ENCODE results near the gene TPM4.
"Not testable (repeated sequence)": the region's sequence is repeated elsewhere in the genome, so short reads cannot be mapped to it uniquely, and the experiment has no call there.

TPM4 gene

GRCh38 chr19:16073481-16073880, 2.8 kb upstream of the TPM4 start:
- no peak for DNase-seq (ENCODE audit: low spot score)

- DNase-seq (ENCODE audit: low spot score), result no peak
Observed at GRCh38 chr19:16073988-16074387, 2.3 kb upstream of the TPM4 start.

GRCh38 chr19:16074488-16075365, 1.6 kb upstream of the TPM4 start:
- DNase-seq (ENCODE audit: low spot score), result no peak

- DNase-seq (ENCODE audit: low spot score), result no peak
Observed at GRCh38 chr19:16075430-16076153, 703 bp upstream of the TPM4 start.

GRCh38 chr19:16076958-16077611, 790 bp downstream of the TPM4 start:
- DNase-seq (ENCODE audit: low spot score), result no peak

GRCh38 chr19:16077984-16078758, 1.9 kb downstream of the TPM4 start:
- DNase-seq (ENCODE audit: low spot score), result no peak

- DNase-seq (ENCODE audit: low spot score), result peak; percentile 76
Observed at GRCh38 chr19:16078759-16079707, 2.7 kb downstream of the TPM4 start.

- no peak for DNase-seq (ENCODE audit: low spot score)
Observed at GRCh38 chr19:16084067-16084685, 7.9 kb downstream of the TPM4 start.

- no peak for DNase-seq (ENCODE audit: low spot score)
Observed at GRCh38 chr19:16085115-16085514, 8.8 kb downstream of the TPM4 start.

GRCh38 chr19:16087404-16087803, 11.1 kb downstream of the TPM4 start:
- DNase-seq (ENCODE audit: low spot score), result not testable (repeated sequence)

GRCh38 chr19:16087940-16088339, 11.6 kb downstream of the TPM4 start:
- DNase-seq (ENCODE audit: low spot score), result no peak

- no peak for DNase-seq (ENCODE audit: low spot score)
Observed at GRCh38 chr19:16088351-16089009, 12.2 kb downstream of the TPM4 start.

GRCh38 chr19:16089010-16089846, 12.9 kb downstream of the TPM4 start:
- DNase-seq (ENCODE audit: low spot score), result no peak

GRCh38 chr19:16091546-16092475, 15.5 kb downstream of the TPM4 start:
- no peak for DNase-seq (ENCODE audit: low spot score)

- no peak for DNase-seq (ENCODE audit: low spot score)
Observed at GRCh38 chr19:16094360-16095070, 18.2 kb downstream of the TPM4 start.

- no peak for DNase-seq (ENCODE audit: low spot score)
Observed at GRCh38 chr19:16095071-16095571, 18.8 kb downstream of the TPM4 start.

All from putamen (tissue), 1 donor.